GM12892 (cell line): ENCODE results near the gene NUDT19.

ENCODE experiments used
- POLR2A ChIP-seq: IDR thresholded peaks from 2 replicates; pipeline ENCODE4 v1.6.1; 2011; ENCODE audit warnings: low read depth, low read length, control low read depth
- POLR2AphosphoS5 ChIP-seq: IDR thresholded peaks from 2 replicates; pipeline ENCODE4 v1.6.1; 2011; ENCODE audit warnings: low read depth, low read length, control low read depth

GRCh38 chr19:32744555-32745325, 53.1 kb downstream of the NUDT19 start:
- TF ChIP-seq POLR2AphosphoS5 (no peak), POLR2A (no peak)
